ENCODE data around the gene DBNDD2.

GRCh38 chr20:45429618-45430017, 21.5 kb downstream of the DBNDD2 start:
- TF ChIP-seq CTCF (conservative IDR thresholded peaks at IDR 0.05): no peak
- TF ChIP-seq EZH2 (IDR thresholded peaks at IDR 0.05; ENCODE audit: low read depth): no peak
